Head of caudate nucleus (tissue), 42 donors: ENCODE measurements around the gene TAF1B.
A peak's percentile ranks its signal among the peaks of the same experiment; 100 is the strongest.
"Not testable (repeated sequence)": the region's sequence is repeated elsewhere in the genome, so short reads cannot be mapped to it uniquely, and the experiment has no call there.

Source experiments
- DNase-seq, 42 donors: peaks; one replicate each; pipeline versions ENCODE4 v3.0.0 to v3.0.0-alpha.2; 2020 to 2021; ENCODE audit warnings: mixed read lengths in 7 of 42
- intact Hi-C: fragments of 100-400 bp; cut with DNase I; formaldehyde crosslinking; loops from one replicate; pipeline ENCODE4 v1.15.0; 2022

Gene TAF1B

GRCh38 chr2:9858730-9859068, 15.4 kb downstream of the TAF1B start:
- intact Hi-C loops, result no loop called here

GRCh38 chr2:9860922-9861580, 17.8 kb downstream of the TAF1B start:
- DNase-seq, intact Hi-C loops: not testable (repeated sequence)

More at GRCh38 chr2:9858730-9859068, 15.4 kb downstream of the TAF1B start:
- no peak for DNase-seq

DNA sequence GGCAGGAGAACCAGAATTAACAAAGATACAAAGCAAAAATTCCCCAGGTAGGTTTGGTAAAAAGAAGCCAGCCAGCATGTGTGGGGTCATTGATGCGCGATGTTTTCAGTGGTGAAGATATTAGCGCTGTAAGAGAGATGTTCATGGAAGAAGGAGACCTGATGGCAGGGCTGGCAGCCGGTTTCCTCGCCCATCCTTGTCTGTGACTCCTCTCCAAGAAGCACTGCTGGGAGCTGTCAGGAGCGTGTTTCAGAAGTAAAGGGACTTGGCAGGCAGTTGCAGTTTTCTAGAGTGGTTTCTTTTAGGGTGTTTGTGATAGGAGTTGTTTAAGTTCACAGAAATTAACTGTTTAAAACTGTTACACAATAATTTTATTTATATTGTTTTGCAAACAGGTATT, 24.6 kb downstream of the TAF1B start:
- peak in 26 of 42 donors; percentile 6 to 63 (median 24) for DNase-seq
- intact Hi-C loops, result no loop called here

- intact Hi-C loops, result no loop called here
- no peak for DNase-seq
These were observed 30.1 kb downstream of the TAF1B start for GRCh38 chr2:9873337-9873736.

DNA sequence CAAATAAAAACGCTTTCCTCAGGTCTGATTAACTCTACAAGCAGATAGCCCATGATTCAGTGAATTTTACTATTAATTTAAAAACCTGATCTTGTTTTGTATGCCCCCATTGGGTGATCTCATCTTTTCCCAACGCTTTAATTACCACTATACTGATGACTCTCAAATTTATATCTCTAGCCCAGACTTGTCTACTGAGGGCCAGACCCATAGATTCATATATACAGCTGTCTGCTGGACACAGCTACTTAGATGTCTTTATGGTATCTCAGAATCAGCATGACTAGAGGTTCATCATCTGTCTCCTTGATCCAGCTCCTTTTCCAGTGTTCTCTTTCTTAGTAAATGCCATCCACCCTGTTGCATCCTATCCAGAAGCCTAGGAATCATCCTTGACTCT, 33.8 kb downstream of the TAF1B start:
- no peak for DNase-seq
- intact Hi-C loops, result no loop called here

- intact Hi-C loops, result no loop called here
- no peak for DNase-seq
These were observed 34.5 kb downstream of the TAF1B start for GRCh38 chr2:9877726-9878125.

- intact Hi-C loops, result no loop called here
- DNase-seq, result peak in 14 of 42 donors; percentile 6 to 69 (median 26)
These were observed 36.4 kb downstream of the TAF1B start for GRCh38 chr2:9879455-9880194.

DNA sequence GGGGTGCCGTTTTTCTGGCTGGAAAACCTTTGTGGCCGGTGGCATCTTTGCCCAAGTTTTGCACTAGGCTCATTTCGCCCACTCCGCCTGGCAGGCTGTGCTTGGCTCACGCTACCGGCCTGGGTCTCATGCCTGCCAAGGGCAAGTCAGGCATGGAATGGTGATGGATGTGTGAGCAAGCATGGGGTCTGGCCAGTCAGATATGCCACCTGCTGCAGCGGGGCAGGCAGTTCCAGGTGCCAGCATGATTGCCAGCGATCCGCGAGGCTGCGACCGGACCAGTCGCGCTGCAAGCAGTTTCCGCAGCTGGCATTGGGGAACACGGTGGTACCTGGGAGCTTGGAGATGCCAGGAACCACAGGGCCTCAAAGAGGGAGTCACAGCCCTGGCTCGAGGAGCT, 40.6 kb downstream of the TAF1B start:
- DNase-seq, result peak in 9 of 42 donors; percentile 6 to 53 (median 15)
- intact Hi-C loops, result no loop called here

DNA sequence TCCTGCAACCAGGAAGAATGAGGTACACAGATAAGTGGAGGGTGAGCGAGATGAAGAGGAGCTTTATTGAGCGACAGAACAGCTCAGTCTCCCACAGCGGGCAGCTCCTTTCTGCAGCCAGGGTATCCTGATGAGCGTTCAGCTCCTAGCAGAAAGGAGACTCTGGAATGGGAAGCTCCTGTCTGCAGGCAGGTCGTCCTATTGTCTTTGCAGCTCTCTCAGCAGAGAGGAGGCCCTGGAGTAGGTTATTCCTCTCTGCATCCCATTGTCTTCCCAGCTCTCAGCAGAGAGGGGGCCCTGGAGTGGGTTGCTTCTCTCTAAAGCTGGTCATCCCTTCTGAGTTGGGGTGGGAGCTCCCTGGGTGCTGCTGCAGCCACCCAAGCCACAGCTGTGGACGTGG, 41.2 kb downstream of the TAF1B start:
- intact Hi-C loops, result no loop called here
- no peak for DNase-seq

- no peak for DNase-seq
- intact Hi-C loops, result no loop called here
These were observed 41.9 kb downstream of the TAF1B start for GRCh38 chr2:9885036-9885684.

GRCh38 chr2:9887513-9887912, 44.2 kb downstream of the TAF1B start:
- intact Hi-C loops, result no loop called here
- DNase-seq, result no peak

- intact Hi-C loops, result no loop called here
- DNase-seq, result no peak
These were observed 46.6 kb downstream of the TAF1B start for GRCh38 chr2:9889812-9890261.

DNA sequence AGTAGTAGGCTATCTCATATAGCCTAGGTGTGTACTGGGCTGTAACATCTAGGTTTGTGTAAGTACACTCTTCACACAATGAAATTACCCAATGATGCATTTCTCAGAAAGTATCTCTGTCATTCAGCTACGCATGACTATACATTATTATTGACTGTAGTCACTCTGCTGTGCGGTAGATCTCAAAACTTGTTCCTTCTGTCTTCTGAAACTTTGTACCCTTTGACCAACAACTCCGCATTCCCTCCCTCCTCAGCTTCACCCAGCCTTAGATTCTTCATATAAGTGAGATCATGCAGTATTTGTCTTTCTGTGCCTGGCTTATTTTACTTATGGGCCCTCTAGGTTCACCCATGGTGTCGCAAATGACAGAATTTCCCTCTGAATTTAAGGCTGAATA, 49.0 kb downstream of the TAF1B start:
- intact Hi-C loops, result no loop called here
- no peak for DNase-seq

GRCh38 chr2:9895669-9896590, 52.7 kb downstream of the TAF1B start:
- no peak for DNase-seq
- intact Hi-C loops, result no loop called here

GRCh38 chr2:9897331-9897737, 54.1 kb downstream of the TAF1B start:
- peak in 28 of 42 donors; percentile 6 to 85 (median 38) for DNase-seq
- intact Hi-C loops, result no loop called here

GRCh38 chr2:9897846-9898245, 54.6 kb downstream of the TAF1B start:
- no peak for DNase-seq
- intact Hi-C loops, result no loop called here

GRCh38 chr2:9905413-9905812, 62.1 kb downstream of the TAF1B start:
- intact Hi-C loops, result no loop called here
- DNase-seq, result no peak

- no peak for DNase-seq
These were observed 64.1 kb downstream of the TAF1B start for GRCh38 chr2:9907402-9907801.

DNA sequence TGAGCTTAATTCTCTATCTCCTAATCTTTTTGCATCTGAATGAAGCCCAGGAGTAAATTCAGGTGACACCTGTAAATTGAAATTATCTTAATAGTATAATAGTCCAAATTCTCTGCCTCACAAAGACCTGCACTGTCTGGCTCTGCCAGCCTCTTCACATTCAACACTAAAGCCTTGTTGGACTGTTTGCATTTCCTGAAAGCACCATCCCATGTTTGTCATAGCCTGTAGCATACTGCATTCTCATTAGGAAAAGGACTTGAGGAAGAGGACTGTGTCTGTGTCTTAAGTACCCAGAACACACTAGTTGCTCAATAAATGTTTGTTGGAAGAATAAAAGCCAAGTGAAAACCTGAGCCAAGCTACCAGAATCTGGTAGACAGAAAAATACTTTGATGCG, 65.4 kb downstream of the TAF1B start:
- no peak for DNase-seq
- intact Hi-C loops, result no loop called here

More at GRCh38 chr2:9907402-9907801, 64.1 kb downstream of the TAF1B start:
- intact Hi-C loops, result no loop called here
